Tibial artery (tissue), 4 donors: ENCODE data around the gene ABHD5.

ENCODE experiments used
- DNase-seq, 2 donors: peaks; one replicate each; pipeline ENCODE4 v3.0.0-alpha.2; 2019
- H3K27ac ChIP-seq, 2 donors: fragments of 200-600 bp; sonication (generic) in 1 of 2; 1 replicate in 1 of 2; 2 replicates in 1 of 2; pipeline ENCODE4 v1.5.1; 2018 to 2019; ENCODE audit warnings: mild to moderate bottlenecking in 1 of 2
- H3K27me3 ChIP-seq, 2 donors: fragments of 200-600 bp; sonication (generic) in 1 of 2; one replicate each; pipeline versions ENCODE4 v1.5.1 to v1.6.0; 2016 to 2019
- H3K36me3 ChIP-seq, 3 donors: fragments of 200-600 bp; sonication (generic) in 2 of 3; one replicate each; pipeline ENCODE4 v1.5.1; 2016 to 2019; ENCODE audit warnings: mild to moderate bottlenecking in 2 of 3
- H3K4me1 ChIP-seq, 4 donors: fragments of 200-600 bp; sonication (generic) in 2 of 4; 1 replicate in 3 of 4; 2 replicates in 1 of 4; pipeline ENCODE4 v1.5.1; 2016 to 2019
- H3K4me3 ChIP-seq, 2 donors: fragments of 200-600 bp; sonication (generic) in 1 of 2; 1 replicate in 1 of 2; 2 replicates in 1 of 2; pipeline ENCODE4 v1.5.1; 2018 to 2019; ENCODE audit warnings: mild to moderate bottlenecking in 2 of 2
- H3K9me3 ChIP-seq, 3 donors: fragments of 200-600 bp; sonication (generic) in 1 of 3; one replicate each; pipeline ENCODE4 v1.5.1; 2016 to 2019
- intact Hi-C: fragments of 100-400 bp; cut with DNase I; formaldehyde crosslinking; loops from one replicate; pipeline ENCODE4 v1.15.0; 2023; ENCODE audit warnings: low total_unique reads
- TF ChIP-seq, protein P1 (sequence below), 2 experiments: fragments of 200-600 bp in 1 of 2; fragments of 450-650 bp in 1 of 2; IDR thresholded peaks; one replicate each; pipeline ENCODE4 v1.5.1; 2017 to 2019; ENCODE audit warnings: antibody characterized with exemption in 2 of 2, mild to moderate bottlenecking in 1 of 2, moderate library complexity in 1 of 2

Gene ABHD5

DNA sequence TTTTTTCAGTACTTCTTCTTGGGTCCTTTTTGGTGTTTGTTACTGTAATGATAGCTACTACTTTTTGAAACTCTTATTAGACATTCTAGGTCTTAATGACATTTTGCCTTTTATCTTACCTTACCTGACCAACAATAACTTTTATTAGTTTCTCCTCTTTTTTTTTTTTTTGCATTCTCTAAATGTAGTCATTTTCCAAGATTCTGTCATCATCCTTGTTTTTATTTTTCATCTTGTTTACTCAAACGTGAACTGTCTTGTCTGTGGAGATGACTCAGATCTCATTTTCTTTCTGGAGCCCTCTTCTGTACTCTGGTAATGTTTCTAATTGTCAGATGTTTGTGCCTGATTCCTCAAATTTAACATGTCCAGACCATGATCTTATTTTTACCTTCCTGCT lies 2.9 kb downstream of the ABHD5 start:
- no peaks in the 10 kb centered on the region for H3K27me3 ChIP-seq
- TF ChIP-seq, protein P1, sequence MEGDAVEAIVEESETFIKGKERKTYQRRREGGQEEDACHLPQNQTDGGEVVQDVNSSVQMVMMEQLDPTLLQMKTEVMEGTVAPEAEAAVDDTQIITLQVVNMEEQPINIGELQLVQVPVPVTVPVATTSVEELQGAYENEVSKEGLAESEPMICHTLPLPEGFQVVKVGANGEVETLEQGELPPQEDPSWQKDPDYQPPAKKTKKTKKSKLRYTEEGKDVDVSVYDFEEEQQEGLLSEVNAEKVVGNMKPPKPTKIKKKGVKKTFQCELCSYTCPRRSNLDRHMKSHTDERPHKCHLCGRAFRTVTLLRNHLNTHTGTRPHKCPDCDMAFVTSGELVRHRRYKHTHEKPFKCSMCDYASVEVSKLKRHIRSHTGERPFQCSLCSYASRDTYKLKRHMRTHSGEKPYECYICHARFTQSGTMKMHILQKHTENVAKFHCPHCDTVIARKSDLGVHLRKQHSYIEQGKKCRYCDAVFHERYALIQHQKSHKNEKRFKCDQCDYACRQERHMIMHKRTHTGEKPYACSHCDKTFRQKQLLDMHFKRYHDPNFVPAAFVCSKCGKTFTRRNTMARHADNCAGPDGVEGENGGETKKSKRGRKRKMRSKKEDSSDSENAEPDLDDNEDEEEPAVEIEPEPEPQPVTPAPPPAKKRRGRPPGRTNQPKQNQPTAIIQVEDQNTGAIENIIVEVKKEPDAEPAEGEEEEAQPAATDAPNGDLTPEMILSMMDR (IDR thresholded peaks at IDR 0.05), result no peak
- H3K36me3 ChIP-seq, result no peaks in the 10 kb centered on the region
- H3K4me3 ChIP-seq, result no peak overlapping the region
- no peak for DNase-seq
- intact Hi-C loops, result loop anchor here (5.0 to 10.0 kb wide), 2 partner anchors 71 to 81 kb away; partner anchors contain the start of gene ANO10
- H3K9me3 ChIP-seq, result no peaks in the 10 kb centered on the region
- H3K27ac ChIP-seq, result no peak overlapping the region
- H3K4me1 ChIP-seq, result peaks cover 0 to 38% (median 20%) of the 10 kb centered on the region in 4 donors

DNA sequence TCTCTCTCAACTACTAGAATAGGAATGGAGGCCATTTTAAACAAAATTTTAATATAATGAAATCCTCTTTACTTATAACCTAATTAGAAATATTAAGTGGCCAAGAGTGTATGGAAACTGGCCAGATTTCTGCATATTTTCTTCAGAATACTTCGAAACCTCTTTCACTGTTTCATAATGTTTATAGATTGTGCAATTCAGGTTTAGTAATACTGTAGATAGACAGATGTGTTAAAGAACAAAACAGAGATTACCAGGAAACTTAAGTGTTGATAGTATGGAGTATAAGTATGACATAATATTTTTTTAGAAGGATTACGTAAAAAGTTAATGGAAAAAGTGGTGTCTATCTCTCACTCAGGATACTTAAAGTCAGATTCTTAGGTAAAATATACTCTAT lies 4.7 kb downstream of the ABHD5 start:
- intact Hi-C loops, result loop anchor here (10.0 kb wide), 1 partner anchor 79 kb away; no protein-coding TSS in a partner anchor
- H3K4me3 ChIP-seq, result no peak overlapping the region
- no peak for DNase-seq
- H3K9me3 ChIP-seq, result no peaks in the 10 kb centered on the region
- H3K36me3 ChIP-seq, result peaks cover 0 to 6% (median 0%) of the 10 kb centered on the region in 3 donors
- no peaks in the 10 kb centered on the region for H3K27me3 ChIP-seq
- TF ChIP-seq, protein P1 (IDR thresholded peaks at IDR 0.05), result no peak
- peak overlapping the region in 1 of 2 donors; percentile 0 for H3K27ac ChIP-seq
- H3K4me1 ChIP-seq, result peaks cover 0 to 31% (median 12%) of the 10 kb centered on the region in 4 donors

DNA sequence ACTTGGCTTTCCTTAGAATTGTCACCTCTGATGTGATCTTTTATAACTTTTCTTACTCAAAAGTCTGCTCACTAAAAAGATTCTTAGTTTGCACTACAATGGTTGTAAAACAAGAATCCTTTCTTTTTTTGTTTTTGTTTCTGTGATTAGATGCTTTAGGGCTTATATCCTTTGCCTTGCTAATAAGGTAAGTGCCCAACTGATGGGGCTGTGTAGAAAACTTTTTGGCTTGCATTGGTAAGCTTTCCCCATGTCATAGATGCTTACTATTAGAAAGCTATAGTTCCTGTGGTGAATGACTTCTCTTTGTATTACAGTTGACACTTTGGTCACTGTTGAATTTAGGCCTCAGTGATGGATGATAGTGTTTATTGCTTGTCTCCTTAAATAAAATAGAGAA lies 5.1 kb downstream of the ABHD5 start:
- peak overlapping the region in 1 of 2 donors; percentile 0 for H3K27ac ChIP-seq
- intact Hi-C loops, result loop anchor here (10.0 kb wide), 1 partner anchor 79 kb away; no protein-coding TSS in a partner anchor
- TF ChIP-seq, protein P1 (IDR thresholded peaks at IDR 0.05), result no peak

DNA sequence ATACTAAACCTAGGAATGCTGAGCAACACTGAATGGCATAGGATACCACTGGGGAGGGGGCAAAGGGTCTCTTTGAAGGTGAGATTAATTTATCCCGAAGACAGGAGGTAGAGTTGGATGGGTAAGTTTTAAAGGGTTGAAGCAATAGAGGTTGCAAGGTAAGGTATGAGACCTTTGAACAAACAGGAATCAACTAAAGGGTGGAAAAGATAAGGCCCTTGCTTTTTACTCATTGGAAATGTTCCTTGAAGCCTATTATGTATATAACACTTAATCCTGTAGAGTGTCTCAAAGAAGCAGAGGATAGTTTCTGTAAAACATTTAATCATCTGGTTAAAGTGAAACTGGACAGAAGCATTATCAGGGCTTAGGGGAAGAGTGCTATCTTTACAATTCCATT lies 5.7 kb downstream of the ABHD5 start:
- H3K27ac ChIP-seq, result no peak overlapping the region
- H3K4me3 ChIP-seq, result no peak overlapping the region
- no peaks in the 10 kb centered on the region for H3K9me3 ChIP-seq
- intact Hi-C loops, result loop anchor here (10.0 kb wide), 1 partner anchor 78 kb away; no protein-coding TSS in a partner anchor
- TF ChIP-seq, protein P1 (IDR thresholded peaks at IDR 0.05), result no peak
- H3K36me3 ChIP-seq, result peaks cover 0 to 6% (median 0%) of the 10 kb centered on the region in 3 donors
- H3K27me3 ChIP-seq, result no peaks in the 10 kb centered on the region
- no peak for DNase-seq
- peaks cover 0 to 30% (median 12%) of the 10 kb centered on the region in 4 donors for H3K4me1 ChIP-seq

More for the DNA sequence above, 5.1 kb downstream of the ABHD5 start:
- Histone ChIP-seq H3K27me3 (no peaks in the 10 kb centered on the region), H3K4me1 (peaks cover 0 to 30% (median 12%) of the 10 kb centered on the region in 4 donors), H3K9me3 (no peaks in the 10 kb centered on the region), H3K36me3 (peaks cover 0 to 6% (median 0%) of the 10 kb centered on the region in 3 donors), H3K4me3 (no peak overlapping the region)
- no peak for DNase-seq

DNA sequence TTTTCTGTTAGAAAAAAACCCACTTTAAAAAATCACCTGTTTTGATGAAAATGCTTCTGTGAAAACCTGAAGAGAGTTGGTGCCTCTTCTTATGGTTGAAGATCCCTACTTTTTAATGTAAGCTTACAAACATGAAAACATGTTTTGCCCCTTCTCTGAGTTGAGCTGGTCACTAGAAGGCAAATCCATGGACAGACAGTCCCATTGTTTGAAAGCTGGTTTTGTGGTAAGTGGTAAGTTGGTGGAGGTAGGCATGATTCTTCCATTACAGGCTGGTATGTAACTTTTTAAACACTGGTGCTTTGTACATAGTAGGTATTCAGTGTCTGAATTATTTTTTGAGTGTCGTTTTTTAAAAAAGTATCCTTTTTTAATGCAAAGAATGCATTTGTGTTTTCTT lies 6.1 kb downstream of the ABHD5 start:
- TF ChIP-seq, protein P1 (IDR thresholded peaks at IDR 0.05), result no peak
- Histone ChIP-seq H3K27ac (no peak overlapping the region), H3K4me1 (peaks cover 0 to 27% (median 12%) of the 10 kb centered on the region in 4 donors), H3K36me3 (peaks cover 0 to 8% (median 0%) of the 10 kb centered on the region in 3 donors), H3K9me3 (no peaks in the 10 kb centered on the region), H3K27me3 (no peaks in the 10 kb centered on the region), H3K4me3 (no peak overlapping the region)
- DNase-seq, result no peak
- intact Hi-C loops, result loop anchor here (10.0 kb wide), 1 partner anchor 78 kb away; no protein-coding TSS in a partner anchor
